Embryonic facial prominence (tissue), 1 donor: ENCODE data around the gene GLT6D1.

Source experiments
- DNase-seq: peaks from one replicate; pipeline ENCODE4 v3.0.0-alpha.2; 2016; ENCODE audit errors: extremely low spot score

Gene GLT6D1

GRCh38 chr9:135622415-135623020 is 16.8 kb downstream of the GLT6D1 start:
- DNase-seq: no peak

DNA sequence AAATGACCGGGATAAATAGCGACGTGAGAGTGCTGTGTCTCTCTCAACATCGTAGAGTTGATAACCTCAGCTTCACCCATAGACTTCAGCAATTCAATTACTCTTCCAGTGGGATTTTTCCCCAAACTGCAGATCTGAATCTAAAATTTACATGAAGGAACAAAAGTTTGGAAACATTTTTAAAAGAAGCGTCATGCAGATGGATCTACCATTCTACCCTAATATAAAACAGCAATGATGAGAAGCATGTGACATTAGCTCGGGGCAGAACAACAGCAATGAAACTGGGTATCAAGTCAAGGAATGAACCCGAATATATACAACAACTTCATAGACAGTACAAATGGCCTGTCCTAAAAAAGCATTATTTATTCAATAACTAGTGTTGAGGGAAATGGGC is 18.8 kb downstream of the GLT6D1 start:
- DNase-seq: no peak

DNA sequence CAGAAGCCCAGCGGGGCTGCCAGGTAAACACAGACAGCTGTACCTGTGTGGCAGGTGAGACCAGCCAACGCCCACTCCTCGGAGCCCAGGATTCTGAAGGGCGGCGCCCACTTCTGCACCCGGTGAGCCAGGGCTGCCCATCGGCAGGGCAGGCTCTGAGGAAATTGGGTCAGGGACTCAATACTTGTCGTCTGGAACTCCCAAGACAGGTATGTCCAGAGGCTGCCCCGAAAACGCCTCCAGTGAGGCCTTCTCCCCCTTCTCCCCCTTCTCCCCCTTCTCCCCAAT is 19.8 kb downstream of the GLT6D1 start:
- no peak for DNase-seq

GRCh38 chr9:135618866-135619598 is 20.3 kb downstream of the GLT6D1 start:
- DNase-seq: no peak

GRCh38 chr9:135617991-135618411 is 21.3 kb downstream of the GLT6D1 start:
- no peak for DNase-seq

DNA sequence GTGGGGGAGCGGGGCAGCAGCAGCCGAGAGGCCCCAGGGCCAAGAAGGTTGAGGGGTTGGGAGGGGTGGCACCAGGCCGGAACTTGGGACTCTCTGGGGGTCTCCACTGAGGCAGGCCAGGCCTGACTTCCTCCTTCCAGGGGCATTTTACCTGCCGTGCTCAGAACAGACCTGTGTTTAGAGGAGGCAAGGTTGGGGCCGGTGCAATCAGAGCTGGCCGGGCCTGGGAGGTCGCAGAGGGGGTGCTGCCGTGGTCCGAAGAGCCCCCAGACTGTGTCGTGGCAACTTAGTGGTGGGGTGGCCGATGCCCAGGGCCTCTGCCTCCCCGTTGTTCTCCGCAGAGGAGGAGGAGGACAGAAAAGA is 21.8 kb downstream of the GLT6D1 start:
- DNase-seq: no peak

DNA sequence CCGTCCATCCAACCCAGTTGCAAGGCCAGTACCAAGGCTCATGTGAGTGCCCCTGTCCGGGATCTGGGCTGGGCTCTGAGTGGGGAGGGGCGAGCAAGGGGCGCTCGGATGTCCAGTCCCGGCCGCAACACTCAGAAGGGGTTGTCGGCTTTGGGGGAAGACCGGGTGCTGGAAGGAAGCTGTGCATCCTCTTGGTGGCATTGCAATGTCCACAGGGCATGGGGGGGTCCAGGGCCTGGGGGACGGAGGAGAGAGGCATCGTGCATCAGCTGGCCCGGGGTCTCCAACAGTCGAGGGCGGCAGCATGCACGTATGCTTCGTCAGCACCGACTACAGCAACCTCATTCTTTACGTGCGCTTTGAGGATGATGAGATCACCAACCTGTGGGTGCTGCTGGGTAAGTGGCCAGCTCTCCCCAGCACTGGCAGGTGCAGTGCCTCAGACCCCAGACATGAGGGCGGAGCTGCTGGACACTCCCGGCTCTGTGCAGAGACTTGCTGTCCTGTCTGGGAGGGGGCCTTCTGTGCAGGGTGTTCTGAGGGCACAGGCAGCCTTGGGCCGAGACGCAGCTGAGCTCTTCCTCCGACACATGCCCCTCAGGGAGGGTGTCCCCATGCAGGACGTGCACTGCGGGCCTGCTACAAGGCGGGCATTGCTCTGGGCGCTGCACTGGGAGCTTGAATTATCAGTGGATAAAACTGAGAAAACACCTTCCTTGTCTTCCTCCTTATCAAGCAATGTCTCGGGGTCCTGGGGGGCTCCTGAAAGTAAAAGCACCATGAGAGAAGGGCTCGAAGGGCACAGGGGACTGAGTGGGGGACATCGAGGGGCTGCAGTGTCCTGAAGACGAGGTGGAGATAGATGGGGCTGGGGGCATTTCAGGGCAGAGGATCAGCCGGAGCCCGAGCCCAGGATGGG is 22.5 kb downstream of the GLT6D1 start:
- no peak for DNase-seq

GRCh38 chr9:135615666-135616618 is 23.4 kb downstream of the GLT6D1 start:
- DNase-seq: no peak

GRCh38 chr9:135614821-135615665 is 24.3 kb downstream of the GLT6D1 start:
- DNase-seq: no peak

DNA sequence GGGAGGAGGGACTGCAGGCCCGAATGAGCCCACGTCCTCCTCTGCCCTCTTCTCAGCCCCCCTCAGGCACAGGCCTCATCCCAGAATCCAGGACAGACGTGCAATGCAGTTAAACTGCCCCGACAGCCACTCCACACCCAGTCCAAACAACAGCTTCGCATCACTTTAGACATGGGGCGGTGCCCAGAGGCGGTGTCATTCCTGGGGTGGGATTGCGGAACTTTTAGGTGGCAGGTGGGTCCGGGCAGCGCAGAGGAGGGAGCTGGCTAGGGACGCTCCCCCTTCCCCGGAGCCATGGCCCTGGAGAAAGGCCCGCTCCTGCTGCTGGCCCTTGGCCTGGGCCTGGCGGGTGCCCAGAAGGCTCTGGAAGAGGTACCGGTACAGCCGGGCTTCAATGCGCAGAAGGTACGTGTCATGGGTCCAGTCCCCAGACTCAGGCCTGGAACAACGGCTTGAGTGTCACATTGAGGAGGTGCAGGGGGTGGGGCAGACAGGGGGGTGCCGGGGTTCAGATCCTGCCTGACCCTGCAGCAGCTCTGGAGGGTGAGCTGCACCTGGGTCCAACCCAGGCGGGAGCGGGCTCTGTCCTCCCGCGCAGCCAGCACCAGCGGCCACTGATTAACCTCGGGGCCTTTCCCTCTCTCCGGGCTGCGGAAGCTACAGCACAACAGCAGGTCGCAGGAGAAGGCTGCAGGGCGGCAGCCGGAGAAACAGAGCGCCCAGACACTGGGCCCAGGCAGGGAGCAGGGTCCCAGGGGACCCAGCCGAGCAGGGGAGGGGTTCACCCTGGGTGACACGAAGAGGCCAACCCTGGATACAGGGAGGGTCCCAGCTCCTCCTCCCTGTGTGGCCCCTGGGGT is 25.2 kb downstream of the GLT6D1 start:
- no peak for DNase-seq

- DNase-seq: no peak
Observed at GRCh38 chr9:135612981-135613910, 26.1 kb downstream of the GLT6D1 start.

DNA sequence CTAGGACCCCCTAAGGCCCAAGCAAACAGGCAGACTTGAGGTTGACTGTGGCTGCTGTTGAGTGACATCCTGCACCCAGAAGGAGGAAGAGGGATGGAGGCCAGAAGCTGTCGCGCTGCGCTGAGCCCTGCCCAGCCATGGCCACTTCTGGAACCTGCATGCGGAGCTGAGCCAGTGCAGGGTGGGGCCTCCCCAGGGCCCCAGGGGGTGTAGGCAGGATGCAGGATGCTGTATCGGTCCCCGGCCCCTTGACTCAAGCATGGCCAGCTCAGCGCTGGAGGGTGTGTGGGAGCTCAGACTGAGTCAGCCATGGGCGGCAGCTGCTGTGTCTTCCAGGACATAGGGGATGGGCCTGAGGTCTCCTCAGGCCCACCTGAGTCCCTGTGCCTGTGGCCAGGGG is 26.9 kb downstream of the GLT6D1 start:
- DNase-seq: no peak

DNA sequence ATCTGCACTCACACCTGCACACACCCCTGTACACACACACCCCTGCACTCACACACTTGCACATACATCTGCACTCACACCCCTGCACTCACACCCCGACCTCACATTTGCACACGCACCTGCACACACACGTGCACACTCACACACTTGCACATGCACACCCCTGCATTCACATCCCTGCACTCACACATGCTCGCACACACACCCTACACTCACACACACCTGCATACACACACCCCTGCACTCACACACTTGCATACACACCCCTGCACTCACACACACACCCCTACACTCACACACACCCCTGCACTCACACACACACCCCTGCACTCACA is 27.5 kb downstream of the GLT6D1 start:
- no peak for DNase-seq

GRCh38 chr9:135611142-135611874 is 28.0 kb downstream of the GLT6D1 start:
- no peak for DNase-seq

DNA sequence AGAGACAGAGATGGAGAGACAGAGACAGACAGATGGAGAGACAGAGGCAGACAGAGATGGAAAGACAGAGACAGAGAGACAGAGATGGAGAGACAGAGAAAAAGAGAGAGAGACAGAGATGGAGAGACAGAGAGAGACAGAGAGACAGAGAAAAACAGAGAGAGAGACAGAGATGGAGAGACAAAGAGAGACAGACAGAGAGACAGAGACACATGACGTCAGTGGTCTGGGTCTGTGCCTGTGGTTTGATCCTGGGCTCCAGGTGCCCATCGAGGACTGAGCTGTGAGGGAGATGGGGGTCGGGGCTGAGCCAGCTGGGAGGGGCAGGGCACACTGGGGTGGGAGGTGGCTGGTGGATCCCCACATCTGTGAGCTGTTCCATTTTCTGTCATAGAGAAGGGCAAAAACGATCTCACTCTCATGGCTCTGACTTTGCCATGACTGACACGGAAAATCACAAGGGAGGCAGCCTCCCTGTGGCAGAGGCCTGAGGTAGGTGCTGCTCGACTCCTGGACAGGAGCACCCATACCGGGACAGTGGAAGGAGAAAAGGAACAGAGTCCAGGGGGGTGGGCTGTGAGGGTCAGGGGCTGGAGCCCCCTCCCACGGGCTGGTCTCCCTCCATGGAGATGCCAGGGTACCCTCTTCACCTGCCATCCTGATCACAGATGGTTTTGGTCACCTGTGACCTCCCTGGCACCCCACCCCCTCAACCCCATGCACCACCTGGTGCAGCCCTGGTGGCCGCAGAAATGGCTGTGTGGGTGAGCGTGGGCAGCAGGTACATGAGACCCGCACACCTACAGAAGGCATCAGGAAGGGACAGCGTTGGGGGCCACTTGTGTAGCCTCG is 28.8 kb downstream of the GLT6D1 start:
- no peak for DNase-seq

GRCh38 chr9:135609366-135609955 is 29.9 kb downstream of the GLT6D1 start:
- DNase-seq: no peak

DNA sequence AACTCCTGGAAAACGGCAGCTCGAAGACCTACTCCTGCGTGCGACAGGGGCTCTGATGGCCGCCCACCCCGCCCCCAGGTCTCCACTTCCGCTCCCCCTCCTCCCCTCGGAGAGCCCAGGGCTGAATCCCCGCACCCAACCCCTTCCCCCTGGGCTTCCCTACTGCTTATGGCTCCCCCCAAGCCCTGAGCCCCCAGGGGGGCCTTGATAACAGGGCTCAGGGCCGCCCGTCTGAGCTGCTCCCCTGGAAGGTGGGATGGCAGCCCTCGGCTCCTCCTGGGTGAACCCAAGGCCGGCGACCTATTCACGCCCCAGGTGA is 30.4 kb downstream of the GLT6D1 start:
- DNase-seq: no peak
